ENCODE data around the gene RAPGEF4.

Gene RAPGEF4

GRCh38 chr2:173048897-173049661, 313.4 kb downstream of the RAPGEF4 start:
- DNase-seq, result no peak

- no peak for DNase-seq
These were observed 314.2 kb downstream of the RAPGEF4 start for GRCh38 chr2:173049831-173050230.

DNA sequence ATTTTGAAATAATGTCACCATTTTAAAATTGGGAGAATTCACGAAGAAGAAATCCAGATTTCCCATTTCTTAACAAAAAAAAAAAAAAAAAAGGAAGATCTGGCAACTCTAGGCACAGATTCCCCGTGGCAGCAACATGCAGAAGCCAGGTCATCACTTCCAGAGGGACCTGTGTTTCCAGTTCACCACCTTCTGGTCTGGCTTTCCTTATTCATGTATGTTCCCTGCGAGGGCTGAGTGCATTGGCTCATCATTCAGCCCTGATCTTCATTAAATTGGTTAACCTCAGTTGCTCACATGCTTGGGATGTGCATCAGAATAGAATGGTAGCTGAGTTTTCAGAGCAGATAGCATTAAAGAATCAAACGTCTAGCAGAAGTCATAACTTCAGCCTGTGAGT, 315.0 kb downstream of the RAPGEF4 start:
- DNase-seq, result no peak

- DNase-seq, result no peak
These were observed 316.0 kb downstream of the RAPGEF4 start for GRCh38 chr2:173051463-173052215.

DNA sequence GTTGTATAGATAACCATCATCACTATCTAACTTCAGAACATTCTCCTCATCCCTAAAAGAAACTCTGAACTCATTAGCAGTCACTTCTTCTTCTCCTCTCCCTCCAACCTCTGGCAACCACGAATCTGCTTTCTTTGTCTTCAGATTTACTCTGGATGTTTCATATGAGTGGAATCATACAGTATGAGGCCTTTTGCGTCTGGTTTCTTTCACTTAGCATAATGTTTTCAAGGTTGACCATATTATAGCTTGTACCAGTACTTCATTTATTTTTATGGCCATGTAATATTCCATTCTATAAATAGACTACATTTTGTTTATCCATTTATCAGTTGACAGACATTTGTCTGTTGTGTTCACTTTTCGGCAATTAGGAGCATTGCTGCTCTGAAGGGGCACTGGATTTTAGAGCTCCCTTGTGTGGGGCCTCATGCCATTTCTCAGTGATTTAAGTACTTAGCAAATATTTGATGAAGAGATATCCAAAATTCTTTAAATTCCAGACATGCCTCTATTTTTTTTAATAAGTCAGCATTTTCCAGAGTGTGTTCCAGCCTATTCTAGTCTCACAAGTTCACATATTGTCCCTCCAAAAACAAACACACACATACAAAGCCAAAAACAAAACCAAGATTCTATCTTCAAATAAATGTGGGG, 317.5 kb downstream of the RAPGEF4 start:
- DNase-seq, result no peak

- no peak for DNase-seq
These were observed 318.8 kb downstream of the RAPGEF4 start for GRCh38 chr2:173054466-173054865.

GRCh38 chr2:173056705-173057364, 321.2 kb downstream of the RAPGEF4 start:
- DNase-seq, result no peak

- no peak for DNase-seq
These were observed 322.5 kb downstream of the RAPGEF4 start for GRCh38 chr2:173058097-173058496.

DNA sequence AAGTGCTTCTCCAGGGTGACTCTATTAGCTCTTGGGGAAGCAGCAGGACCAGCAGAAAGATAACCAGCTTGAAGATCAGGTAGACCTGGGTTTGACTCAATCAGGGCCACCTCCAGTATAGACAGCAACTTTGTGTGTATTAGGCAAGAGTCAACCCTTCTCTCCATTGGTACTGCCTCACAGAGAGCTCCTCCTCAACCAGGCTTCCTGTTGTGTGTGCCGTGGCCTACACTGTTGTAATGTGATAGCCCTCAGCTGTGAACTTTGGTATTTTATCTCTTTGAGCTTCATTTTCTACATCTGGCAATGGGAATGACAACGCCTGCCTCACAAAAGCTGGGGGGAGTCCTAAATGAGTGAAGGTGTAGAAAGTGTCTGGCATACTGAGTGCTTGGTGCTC, 323.0 kb downstream of the RAPGEF4 start:
- DNase-seq, result no peak

DNA sequence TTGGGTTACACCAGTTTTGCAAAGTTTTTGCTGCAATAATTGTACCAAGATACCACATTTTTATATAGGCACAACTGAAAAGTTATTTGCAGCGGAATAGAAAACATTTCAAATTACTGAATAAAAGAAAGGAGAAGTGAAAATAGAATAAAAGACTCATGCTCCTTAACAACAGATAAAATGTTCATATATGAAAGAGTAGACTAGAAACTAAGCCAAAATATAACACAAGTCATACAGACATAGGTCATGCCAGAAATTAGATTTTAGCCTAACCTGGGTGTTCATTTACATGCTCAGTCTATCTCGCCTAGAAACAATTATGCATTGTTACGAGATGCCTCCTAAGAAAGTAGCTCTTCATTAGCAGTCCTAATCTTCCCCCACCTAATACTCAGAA, 323.6 kb downstream of the RAPGEF4 start:
- DNase-seq, result no peak

DNA sequence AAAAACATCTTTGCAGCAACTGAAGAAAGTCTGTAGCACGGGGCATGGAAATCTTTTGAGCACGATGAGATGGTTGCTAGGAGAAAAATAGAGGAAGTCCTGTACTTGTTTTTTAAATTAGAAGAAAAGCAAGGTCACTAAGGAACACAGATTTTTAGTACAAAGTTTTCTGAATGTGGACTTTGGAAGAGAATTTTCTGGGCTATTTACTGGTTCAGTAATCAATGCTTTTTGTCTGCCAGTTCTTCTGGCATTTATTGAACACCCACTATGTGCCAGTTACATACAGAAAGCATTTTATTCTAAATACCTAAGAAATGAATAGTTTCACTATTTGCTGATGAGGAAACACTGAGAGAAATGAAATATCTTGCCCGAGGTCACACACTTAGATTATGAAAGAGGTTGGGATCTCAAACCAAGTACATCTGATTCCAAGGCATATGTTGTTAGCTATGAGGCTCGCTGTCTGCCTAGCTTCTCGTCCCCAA, 324.4 kb downstream of the RAPGEF4 start:
- DNase-seq, result no peak

- DNase-seq, result no peak
These were observed 327.2 kb downstream of the RAPGEF4 start for GRCh38 chr2:173062801-173063200.

- DNase-seq, result no peak
These were observed 328.6 kb downstream of the RAPGEF4 start for GRCh38 chr2:173064151-173064805.

DNA sequence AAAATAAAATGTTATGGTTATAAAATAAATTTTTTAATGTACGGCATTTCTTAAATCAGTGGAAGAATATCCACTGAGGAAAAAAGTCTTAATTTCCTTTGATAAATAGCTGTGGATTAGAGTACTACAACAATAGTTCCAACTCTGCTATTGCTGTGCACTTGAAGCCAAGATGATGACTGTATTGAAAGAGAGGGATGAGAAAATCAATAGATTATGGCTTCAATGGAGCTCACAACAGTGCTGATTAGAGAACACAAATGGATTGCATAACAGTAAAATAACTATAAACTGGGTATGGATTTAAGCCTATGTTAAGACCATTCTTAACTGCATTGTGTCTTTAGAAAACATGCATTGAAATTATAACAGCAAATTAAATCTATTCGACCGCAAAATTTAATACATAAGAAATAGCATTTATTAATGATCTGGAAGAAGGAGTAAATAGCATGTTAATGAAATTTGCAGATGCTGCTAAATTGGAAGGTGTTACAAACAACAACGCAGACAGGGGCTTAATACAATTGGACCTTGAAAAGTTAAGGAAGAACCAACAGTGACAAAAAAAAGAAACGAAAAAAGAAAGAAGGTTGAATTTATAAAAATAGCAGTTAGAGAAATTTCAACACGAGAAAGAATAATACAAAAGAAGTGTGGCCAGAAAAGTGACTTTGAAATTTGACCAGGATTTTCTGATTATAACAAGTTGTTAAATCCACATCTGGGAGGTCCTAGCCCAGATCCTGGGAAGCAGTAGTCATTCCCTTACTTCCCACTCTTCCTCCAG, 331.4 kb downstream of the RAPGEF4 start:
- DNase-seq, result no peak

- no peak for DNase-seq
These were observed 339.6 kb downstream of the RAPGEF4 start for GRCh38 chr2:173075056-173075780.

DNA sequence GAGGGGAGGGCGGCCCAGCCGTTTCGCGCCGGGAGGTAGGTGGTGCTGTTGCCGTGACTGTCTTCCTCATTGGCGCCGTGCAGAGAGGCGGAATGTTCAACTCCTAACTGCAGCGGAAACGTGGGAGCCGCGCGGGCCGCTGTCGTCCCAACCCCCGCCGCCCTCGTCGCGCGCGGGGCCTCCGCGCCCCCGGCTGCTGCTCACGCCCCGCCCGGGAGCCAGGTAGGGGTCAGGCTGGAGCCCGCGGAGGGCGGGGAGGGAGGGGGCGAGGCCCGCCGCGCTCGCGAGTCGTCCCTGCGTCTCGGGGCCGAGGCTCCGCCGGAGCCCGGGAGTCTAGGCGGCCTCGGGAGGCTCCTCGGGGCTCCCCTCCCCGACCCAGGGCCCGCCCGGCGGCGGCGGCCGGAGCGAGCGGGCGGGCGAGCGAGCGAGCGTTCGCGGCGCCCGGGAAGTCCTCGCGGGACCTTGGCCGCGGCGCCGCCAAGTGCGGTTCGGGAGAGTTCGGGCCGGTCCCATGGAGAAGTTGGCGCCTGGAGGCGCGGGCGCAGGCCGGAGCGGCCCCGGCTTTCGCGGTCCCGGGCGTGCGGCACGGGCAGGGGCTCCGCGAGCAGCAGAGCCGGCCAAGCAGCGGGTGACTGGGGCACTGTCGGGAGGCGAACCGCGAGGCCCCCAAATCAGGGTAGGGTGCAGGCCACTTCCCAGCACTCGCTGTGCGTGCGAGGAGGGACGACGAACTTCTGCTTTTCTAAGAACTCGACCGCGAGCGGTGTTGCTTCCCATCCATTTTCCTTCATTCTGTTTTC, 340.3 kb downstream of the RAPGEF4 start, which contains the start of gene MAP3K20:
Gene MAP3K20, plus strand, starts transcription at position 66 of the 800 bp plus-strand sequence. CDS start 15,186 bp downstream, outside the sequence.
- DNase-seq, result peak; percentile 86

- DNase-seq, result no peak
These were observed 341.1 kb downstream of the RAPGEF4 start for GRCh38 chr2:173076581-173077345.

GRCh38 chr2:173077506-173078177, 342.0 kb downstream of the RAPGEF4 start:
- DNase-seq, result no peak

All from retina (tissue), 1 donor.